MM.1S (cell line): ENCODE measurements around the gene SGCD.

ENCODE experiments used
- EZH2 ChIP-seq: fragments of 300-600 bp; sonication (generic); optimal IDR thresholded peaks from 2 replicates; pipeline ENCODE3; 2017; ENCODE audit warnings: low read depth, mild to moderate bottlenecking, antibody characterized with exemption, low read length, mixed read lengths
- EZH2phosphoT487 ChIP-seq: fragments of 300-600 bp; sonication (generic); IDR thresholded peaks from 2 replicates; pipeline ENCODE4 v1.6.1; 2018; ENCODE audit warnings: antibody characterized with exemption, low read length
- TF ChIP-seq, protein P1 (sequence below): fragments of 300-600 bp; sonication (generic); IDR thresholded peaks from 2 replicates; pipeline ENCODE4 v1.5.1; 2016; ENCODE audit warnings: antibody characterized with exemption, low read length, mixed read lengths

DNA sequence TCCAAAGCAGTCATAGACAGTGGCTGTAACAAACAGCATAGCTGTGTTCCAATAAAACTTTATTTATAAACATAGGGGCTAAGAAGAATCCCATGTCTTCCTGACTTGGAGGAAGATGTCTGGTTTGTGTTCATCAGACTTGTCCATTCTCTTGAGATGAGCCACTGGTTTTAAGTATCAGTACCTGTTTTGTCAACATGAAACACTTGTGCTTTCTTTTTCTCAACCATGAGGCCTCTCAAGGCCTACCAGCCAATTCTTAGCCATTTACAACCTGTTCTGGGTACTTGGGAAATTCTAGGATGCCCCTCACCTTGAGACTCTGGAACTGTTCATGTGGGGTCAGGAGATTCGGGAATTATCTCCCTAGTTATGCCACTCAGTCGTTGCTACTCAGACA lies 368.8 kb downstream of the SGCD start:
- TF ChIP-seq, protein P1, sequence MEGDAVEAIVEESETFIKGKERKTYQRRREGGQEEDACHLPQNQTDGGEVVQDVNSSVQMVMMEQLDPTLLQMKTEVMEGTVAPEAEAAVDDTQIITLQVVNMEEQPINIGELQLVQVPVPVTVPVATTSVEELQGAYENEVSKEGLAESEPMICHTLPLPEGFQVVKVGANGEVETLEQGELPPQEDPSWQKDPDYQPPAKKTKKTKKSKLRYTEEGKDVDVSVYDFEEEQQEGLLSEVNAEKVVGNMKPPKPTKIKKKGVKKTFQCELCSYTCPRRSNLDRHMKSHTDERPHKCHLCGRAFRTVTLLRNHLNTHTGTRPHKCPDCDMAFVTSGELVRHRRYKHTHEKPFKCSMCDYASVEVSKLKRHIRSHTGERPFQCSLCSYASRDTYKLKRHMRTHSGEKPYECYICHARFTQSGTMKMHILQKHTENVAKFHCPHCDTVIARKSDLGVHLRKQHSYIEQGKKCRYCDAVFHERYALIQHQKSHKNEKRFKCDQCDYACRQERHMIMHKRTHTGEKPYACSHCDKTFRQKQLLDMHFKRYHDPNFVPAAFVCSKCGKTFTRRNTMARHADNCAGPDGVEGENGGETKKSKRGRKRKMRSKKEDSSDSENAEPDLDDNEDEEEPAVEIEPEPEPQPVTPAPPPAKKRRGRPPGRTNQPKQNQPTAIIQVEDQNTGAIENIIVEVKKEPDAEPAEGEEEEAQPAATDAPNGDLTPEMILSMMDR: no peak
- TF ChIP-seq EZH2phosphoT487 (no peak), EZH2 (no peak)
